IMR-90 (cell line): Measurements from ENCODE around the gene LMAN2. TPM values are rescaled to one million over a fixed set of nuclear protein-coding genes. Genes with fewer than 3 reads are reported as not detected.

Experiments
- ATAC-seq: fragments of 200-7000 bp; cut with Tn5 transposase; 2 replicates; pipeline ENCODE4 v1.9.1; 2020; ENCODE audit warnings: low read depth, mild to moderate bottlenecking, moderate library complexity
- BruUV-seq: library from RNA; stranded (reverse); fragments of 400-500 nt; replicated peaks from 2 replicates; lab custom pipeline; 2021; lab: Mats Ljungman, UMichigan
- CTCF ChIA-PET: fragments of 300-600 bp; formaldehyde crosslinking; extraction: SDS; loops from one replicate; lab custom pipeline; 2021; ENCODE audit warnings: antibody characterized with exemption; lab: Yijun Ruan, JAX
- POLR2A ChIA-PET: fragments of 300-600 bp; sonication (Branson Sonifier 250); formaldehyde crosslinking; loops from one replicate; lab custom pipeline; 2022; ENCODE audit warnings: antibody characterized with exemption; ENCODE audit not compliant: unreplicated experiment; lab: Charles Lee
- DNase-seq: peaks from one replicate; pipeline ENCODE4 v3.0.0; 2013
- H2AFZ ChIP-seq: replicated peaks from 2 replicates; pipeline ENCODE3; 2013; ENCODE audit warnings: low read length, mild to moderate bottlenecking; ENCODE audit not compliant: poor library complexity
- H2AK5ac ChIP-seq: 2 replicates; pipeline ENCODE4 v1.6.1; 2013; ENCODE audit warnings: low read depth, low read length, inconsistent platforms
- H2AK9ac ChIP-seq: replicated peaks from 2 replicates; pipeline ENCODE3; 2013; ENCODE audit warnings: mild to moderate bottlenecking, low read depth, low read length, moderate library complexity; ENCODE audit not compliant: poor library complexity
- H2BK120ac ChIP-seq: 2 replicates; pipeline ENCODE4 v1.6.1; 2013; ENCODE audit warnings: low read depth, low read length, inconsistent platforms
- H2BK15ac ChIP-seq: 3 replicates; pipeline ENCODE4 v1.6.1; 2013; ENCODE audit warnings: low read depth, low read length, inconsistent platforms
- H2BK20ac ChIP-seq: 2 replicates; pipeline ENCODE4 v1.6.1; 2013; ENCODE audit warnings: low read depth, mild to moderate bottlenecking, inconsistent platforms, low read length, moderate library complexity
- H2BK5ac ChIP-seq: 2 replicates; pipeline ENCODE4 v1.6.1; 2013; ENCODE audit warnings: mild to moderate bottlenecking, low read depth, low read length, inconsistent platforms; ENCODE audit not compliant: poor library complexity, severe bottlenecking
- H3K14ac ChIP-seq: replicated peaks from 2 replicates; pipeline ENCODE4 v1.6.1; 2013; ENCODE audit warnings: low read depth, low read length, inconsistent platforms
- H3K18ac ChIP-seq: 2 replicates; pipeline ENCODE4 v1.6.1; 2013; ENCODE audit warnings: low read depth, low read length, control low read depth
- H3K23ac ChIP-seq: 2 replicates; pipeline ENCODE4 v1.6.1; 2013; ENCODE audit warnings: low read depth, low read length, inconsistent platforms
- H3K27ac ChIP-seq: 2 replicates; pipeline ENCODE4 v1.5.1; 2013; ENCODE audit warnings: mild to moderate bottlenecking, control low read depth, low read length; ENCODE audit not compliant: insufficient read depth
- H3K27me3 ChIP-seq: 2 replicates; pipeline ENCODE4 v1.6.1; 2013; ENCODE audit warnings: low read length; ENCODE audit not compliant: control insufficient read depth, insufficient read depth
- H3K36me3 ChIP-seq: 2 replicates; pipeline ENCODE4 v1.6.1; 2013; ENCODE audit warnings: low read length, mixed read lengths; ENCODE audit not compliant: control insufficient read depth, insufficient read depth
- H3K4ac ChIP-seq: 2 replicates; pipeline ENCODE4 v1.6.1; 2013; ENCODE audit warnings: low read depth, low read length, inconsistent platforms
- H3K4me1 ChIP-seq: 2 replicates; pipeline ENCODE4 v1.6.1; 2013; ENCODE audit warnings: low read length, mixed read lengths; ENCODE audit not compliant: control insufficient read depth, insufficient read depth
- H3K4me2 ChIP-seq: 2 replicates; pipeline ENCODE4 v1.6.1; 2013; ENCODE audit warnings: low read depth, mild to moderate bottlenecking, control low read depth, low read length, moderate library complexity
- H3K4me3 ChIP-seq: 2 replicates; pipeline ENCODE4 v1.5.1; 2013; ENCODE audit warnings: low read depth, mild to moderate bottlenecking, control low read depth, low read length, moderate library complexity; ENCODE audit not compliant: insufficient read depth
- H3K56ac ChIP-seq: 2 replicates; pipeline ENCODE4 v1.6.1; 2013; ENCODE audit warnings: low read length, inconsistent platforms; ENCODE audit not compliant: insufficient read depth; ENCODE audit errors: extremely low read depth
- H3K79me1 ChIP-seq, 2 experiments: 2 replicates each; pipeline ENCODE4 v1.6.1; 2013; ENCODE audit warnings: low read length in 2 of 2, inconsistent platforms in 1 of 2, low read depth in 1 of 2
- H3K9ac ChIP-seq: 2 replicates; pipeline ENCODE4 v1.6.1; 2013; ENCODE audit warnings: low read depth, low read length, control low read depth
- H3K9me1 ChIP-seq: 2 replicates; pipeline ENCODE4 v1.6.1; 2013; ENCODE audit warnings: low read length, inconsistent platforms; ENCODE audit not compliant: insufficient read depth
- H3K9me3 ChIP-seq: 2 replicates; pipeline ENCODE4 v1.6.1; 2013; ENCODE audit warnings: low read length; ENCODE audit not compliant: control insufficient read depth, insufficient read depth
- H4K20me1 ChIP-seq: 2 replicates; pipeline ENCODE4 v1.6.1; 2013; ENCODE audit warnings: low read length, inconsistent platforms; ENCODE audit not compliant: insufficient read depth
- H4K5ac ChIP-seq: 2 replicates; pipeline ENCODE4 v1.6.1; 2013; ENCODE audit warnings: mild to moderate bottlenecking, low read depth, low read length, control low read depth
- H4K8ac ChIP-seq, 2 experiments: 2 replicates each; pipeline ENCODE4 v1.6.1; 2013; ENCODE audit warnings: low read depth in 2 of 2, low read length in 2 of 2, control low read depth in 1 of 2, inconsistent platforms in 1 of 2
- H4K91ac ChIP-seq: 2 replicates; pipeline ENCODE4 v1.6.1; 2013; ENCODE audit warnings: low read depth, low read length, inconsistent platforms; ENCODE audit not compliant: insufficient read depth
- FOS ChIP-seq: fragments of 150-350 bp; IDR thresholded peaks from 2 replicates; pipeline ENCODE4 v1.6.1; 2016; ENCODE audit warnings: low read depth, low read length
- MAZ ChIP-seq: IDR thresholded peaks from 2 replicates; pipeline ENCODE4 v1.6.1; 2012; ENCODE audit warnings: low read depth, mild to moderate bottlenecking, low read length, improper control_type of control experiment, moderate library complexity, borderline replicate concordance
- MXI1 ChIP-seq: IDR thresholded peaks from 2 replicates; pipeline ENCODE4 v1.6.1; 2012; ENCODE audit warnings: low read depth, mild to moderate bottlenecking, low read length, moderate library complexity, borderline replicate concordance
- POLR2A ChIP-seq: IDR thresholded peaks from 2 replicates; pipeline ENCODE4 v1.6.1; 2012; ENCODE audit warnings: mild to moderate bottlenecking, low read depth, low read length
- SMC3 ChIP-seq: fragments of 150-350 bp; IDR thresholded peaks from 2 replicates; pipeline ENCODE4 v1.6.1; 2016; ENCODE audit warnings: low read depth, mild to moderate bottlenecking, antibody characterized with exemption, low read length, moderate library complexity
- WGBS, 2 experiments: methylation state at CpG; one replicate each; pipeline versions ENCODE4 v1.1.5 to v1.1.7; 2013; ENCODE audit warnings: missing lambda C conversion rate in 2 of 2; ENCODE audit not compliant: insufficient read length in 1 of 2; ENCODE audit errors: extremely low coverage in 2 of 2; 5-methylcytosine and 5-hydroxymethylcytosine counted together
- dilution Hi-C: fragments of 300-500 bp; cut with HindIII; formaldehyde crosslinking; loops from one replicate; pipeline ENCODE4 v1.14.3; 2018; ENCODE audit warnings: low sequenced_read_pairs; ENCODE audit not compliant: unreplicated experiment
- in situ Hi-C: fragments of 300-500 bp; cut with MboI; formaldehyde crosslinking; loops from 3 replicates; pipeline ENCODE4 v1.14.3; 2019; ENCODE audit warnings: low sequenced_read_pairs, inconsistent platforms, mixed read lengths
- intact Hi-C: fragments of 100-400 bp; cut with micrococcal nuclease; formaldehyde crosslinking; loops from 2 replicates; pipeline ENCODE4 v1.10.0; 2022
- polyA plus RNA-seq, 3 experiments: library from polyadenylated mRNA; depleted of rRNA; stranded (reverse); fragments of >200 nt; gene quantifications; 2 replicates each; pipeline ENCODE4 v1.2.3, GENCODE V29; 2012; ENCODE audit warnings: low replicate concordance in 1 of 3
- total RNA-seq: library from RNA; depleted of rRNA; stranded (reverse); fragments of >200 nt; gene quantifications from 2 replicates; pipeline ENCODE4 v1.2.3, GENCODE V29; 2012
- TF ChIP-seq, protein P1 (sequence below): fragments of 150-350 bp; IDR thresholded peaks from 2 replicates; pipeline ENCODE4 v1.6.1; 2017; ENCODE audit warnings: mild to moderate bottlenecking, antibody characterized with exemption, low read length, low read depth
- TF ChIP-seq, protein P2 (sequence below): conservative IDR thresholded peaks from 2 replicates; pipeline ENCODE4 v1.5.1; 2012; ENCODE audit warnings: mild to moderate bottlenecking, low read depth, low read length, improper control_type of control experiment

LMAN2 gene
- total and polyA plus RNA-seq, 2 of the 4 experiments (the other 2 are of a cell fraction), result 253 to 303 TPM

DNA sequence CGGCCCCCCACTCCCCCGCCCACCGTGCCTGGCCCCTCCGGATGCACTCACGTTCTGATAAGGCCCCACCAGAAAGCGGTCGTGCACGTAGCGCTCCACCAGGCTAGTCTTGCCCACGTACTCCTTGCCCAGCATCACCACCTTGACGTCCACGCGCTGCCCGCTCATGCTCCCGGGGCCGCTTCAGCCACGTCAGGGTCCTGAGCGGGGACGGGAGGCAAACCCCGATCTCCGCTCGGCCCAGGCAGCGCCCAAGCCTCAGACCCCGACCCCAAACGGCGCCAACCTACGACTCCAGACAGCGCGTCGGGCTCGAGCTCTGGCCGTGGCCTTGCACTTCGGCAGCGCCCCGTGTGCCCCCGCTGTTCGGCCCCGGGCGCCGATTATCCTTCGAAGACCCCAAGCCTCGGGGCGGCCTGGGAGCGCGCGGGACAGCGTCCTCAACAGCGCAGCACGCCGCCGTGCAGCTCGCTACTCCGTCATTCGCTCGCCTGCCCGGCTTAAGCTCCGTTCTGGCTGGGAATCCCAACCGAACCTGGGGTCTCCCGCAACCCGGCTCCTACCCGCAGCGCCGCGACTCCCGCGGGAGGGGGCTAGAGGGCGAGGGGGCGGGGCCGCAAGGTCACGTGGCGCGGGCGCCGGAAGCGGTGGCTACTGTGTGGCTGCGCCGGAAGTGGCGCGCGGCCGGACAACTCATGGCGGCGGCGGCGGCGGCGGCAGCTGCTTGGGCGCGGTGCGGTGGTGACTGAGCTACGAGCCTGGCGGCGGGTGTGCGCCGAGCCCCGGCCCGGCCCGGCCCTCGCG lies 48.1 kb downstream of the LMAN2 start, which contains the start of the genes PRELID1 and RAB24:
Gene PRELID1, plus strand, starts transcription at position 679 of the 804 bp plus-strand sequence. CDS start 187 bp downstream, outside the sequence.
Gene RAB24, minus strand, starts transcription at position 599 of the 804 bp plus-strand sequence. Its CDS starts 431 bp downstream, at position 168.
- Histone ChIP-seq H3K4me3 (peak within 1 kb of the TSS; percentile 98), H2AK9ac (peak within 1 kb of the TSS; percentile 98), H2BK120ac (peak within 1 kb of the TSS; percentile 16; the same call in 1 of the 2 replicates), H2BK5ac (peak within 1 kb of the TSS; percentile 67), H4K20me1 (peaks cover 25% of the 10 kb centered on the region), H2AK5ac (peak within 1 kb of the TSS; percentile 89), H3K4me1 (peaks cover 12% of the 10 kb centered on the region), H3K79me1 (peaks cover 12 to 66% of the 10 kb centered on the region in 2 experiments), H2AFZ (peak within 1 kb of the TSS; percentile 90), H3K9ac (peak within 1 kb of the TSS; percentile 97), H4K91ac (peak within 1 kb of the TSS; percentile 80), H3K27me3 (no peaks in the 10 kb centered on the region), H3K4me2 (peak within 1 kb of the TSS; percentile 93), H3K23ac (peak within 1 kb of the TSS; percentile 94), H3K27ac (peak within 1 kb of the TSS; percentile 94), H3K18ac (peak within 1 kb of the TSS; percentile 80; the same call in 1 of the 2 replicates), H2BK20ac (no peak within 1 kb of the TSS), H3K36me3 (peaks cover 32% of the 10 kb centered on the region), H2BK15ac (no peak within 1 kb of the TSS), H3K14ac (peak within 1 kb of the TSS; percentile 90), H3K56ac (peak within 1 kb of the TSS; percentile 83), H3K9me1 (peaks cover 8% of the 10 kb centered on the region; the same call in 1 of the 2 replicates), H3K4ac (peak within 1 kb of the TSS; percentile 89), H3K9me3 (no peaks in the 10 kb centered on the region), H4K8ac (peak within 1 kb of the TSS; percentile 95), H4K5ac (peak within 1 kb of the TSS; percentile 86)
- CTCF ChIA-PET, result no interaction called here
- peak; percentile 74 for DNase-seq
- TF ChIP-seq, protein P1, sequence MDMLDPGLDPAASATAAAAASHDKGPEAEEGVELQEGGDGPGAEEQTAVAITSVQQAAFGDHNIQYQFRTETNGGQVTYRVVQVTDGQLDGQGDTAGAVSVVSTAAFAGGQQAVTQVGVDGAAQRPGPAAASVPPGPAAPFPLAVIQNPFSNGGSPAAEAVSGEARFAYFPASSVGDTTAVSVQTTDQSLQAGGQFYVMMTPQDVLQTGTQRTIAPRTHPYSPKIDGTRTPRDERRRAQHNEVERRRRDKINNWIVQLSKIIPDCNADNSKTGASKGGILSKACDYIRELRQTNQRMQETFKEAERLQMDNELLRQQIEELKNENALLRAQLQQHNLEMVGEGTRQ, result peak; percentile 96
- TF ChIP-seq FOS, result no peak
- TF ChIP-seq SMC3, result no peak
- TF ChIP-seq, protein P2, sequence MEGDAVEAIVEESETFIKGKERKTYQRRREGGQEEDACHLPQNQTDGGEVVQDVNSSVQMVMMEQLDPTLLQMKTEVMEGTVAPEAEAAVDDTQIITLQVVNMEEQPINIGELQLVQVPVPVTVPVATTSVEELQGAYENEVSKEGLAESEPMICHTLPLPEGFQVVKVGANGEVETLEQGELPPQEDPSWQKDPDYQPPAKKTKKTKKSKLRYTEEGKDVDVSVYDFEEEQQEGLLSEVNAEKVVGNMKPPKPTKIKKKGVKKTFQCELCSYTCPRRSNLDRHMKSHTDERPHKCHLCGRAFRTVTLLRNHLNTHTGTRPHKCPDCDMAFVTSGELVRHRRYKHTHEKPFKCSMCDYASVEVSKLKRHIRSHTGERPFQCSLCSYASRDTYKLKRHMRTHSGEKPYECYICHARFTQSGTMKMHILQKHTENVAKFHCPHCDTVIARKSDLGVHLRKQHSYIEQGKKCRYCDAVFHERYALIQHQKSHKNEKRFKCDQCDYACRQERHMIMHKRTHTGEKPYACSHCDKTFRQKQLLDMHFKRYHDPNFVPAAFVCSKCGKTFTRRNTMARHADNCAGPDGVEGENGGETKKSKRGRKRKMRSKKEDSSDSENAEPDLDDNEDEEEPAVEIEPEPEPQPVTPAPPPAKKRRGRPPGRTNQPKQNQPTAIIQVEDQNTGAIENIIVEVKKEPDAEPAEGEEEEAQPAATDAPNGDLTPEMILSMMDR, result peak; percentile 34
- peak; percentile 66 for TF ChIP-seq POLR2A
- peak; percentile 75; the same call in 1 of the 2 replicates for TF ChIP-seq MXI1
- TF ChIP-seq MAZ, result peak; percentile 97
- 0% methylated on average over 60 of the region's 100 CpGs; no CpG with 5 or more reads in 1 of the 2 experiments for WGBS, 2 experiments
- intact Hi-C loops (no loop called here), dilution Hi-C loops (no loop called here), in situ Hi-C loops (no loop called here)
- BruUV-seq, result TSS peak; percentile 90
- POLR2A ChIA-PET, result no interaction called here
- peak; percentile 72 for ATAC-seq
